VCaP (cell line): ENCODE data around the gene MAP3K20.

Experiments used
- H3K27ac ChIP-seq: fragments of 450-650 bp; 2 replicates; pipeline ENCODE4 v1.5.1; 2017
- TF ChIP-seq, protein P1 (sequence below): fragments of 450-650 bp; conservative IDR thresholded peaks from 2 replicates; pipeline ENCODE4 v1.5.1; 2017; ENCODE audit warnings: mild to moderate bottlenecking, moderate library complexity

MAP3K20 gene

DNA sequence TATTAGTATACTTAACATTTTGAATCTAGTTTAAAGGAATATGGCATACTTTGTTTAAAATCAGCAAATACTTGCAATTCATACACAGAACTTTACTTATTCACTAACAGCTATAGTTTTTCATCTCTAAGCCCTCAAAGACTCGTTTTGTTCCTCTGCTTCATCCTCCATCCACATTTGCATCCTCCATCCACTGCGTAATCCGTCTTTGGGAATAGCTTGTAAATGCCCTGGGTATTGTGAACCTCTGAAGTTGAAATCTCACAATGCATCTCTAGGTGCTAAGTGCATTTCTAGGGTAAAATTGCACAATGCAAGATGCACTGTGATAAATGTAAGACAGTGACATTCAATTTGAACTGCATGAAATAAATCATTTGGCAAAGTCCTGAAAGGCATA is 163.2 kb downstream of the MAP3K20 start:
- TF ChIP-seq, protein P1, sequence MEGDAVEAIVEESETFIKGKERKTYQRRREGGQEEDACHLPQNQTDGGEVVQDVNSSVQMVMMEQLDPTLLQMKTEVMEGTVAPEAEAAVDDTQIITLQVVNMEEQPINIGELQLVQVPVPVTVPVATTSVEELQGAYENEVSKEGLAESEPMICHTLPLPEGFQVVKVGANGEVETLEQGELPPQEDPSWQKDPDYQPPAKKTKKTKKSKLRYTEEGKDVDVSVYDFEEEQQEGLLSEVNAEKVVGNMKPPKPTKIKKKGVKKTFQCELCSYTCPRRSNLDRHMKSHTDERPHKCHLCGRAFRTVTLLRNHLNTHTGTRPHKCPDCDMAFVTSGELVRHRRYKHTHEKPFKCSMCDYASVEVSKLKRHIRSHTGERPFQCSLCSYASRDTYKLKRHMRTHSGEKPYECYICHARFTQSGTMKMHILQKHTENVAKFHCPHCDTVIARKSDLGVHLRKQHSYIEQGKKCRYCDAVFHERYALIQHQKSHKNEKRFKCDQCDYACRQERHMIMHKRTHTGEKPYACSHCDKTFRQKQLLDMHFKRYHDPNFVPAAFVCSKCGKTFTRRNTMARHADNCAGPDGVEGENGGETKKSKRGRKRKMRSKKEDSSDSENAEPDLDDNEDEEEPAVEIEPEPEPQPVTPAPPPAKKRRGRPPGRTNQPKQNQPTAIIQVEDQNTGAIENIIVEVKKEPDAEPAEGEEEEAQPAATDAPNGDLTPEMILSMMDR = no peak
- no peak overlapping the region for H3K27ac ChIP-seq

DNA sequence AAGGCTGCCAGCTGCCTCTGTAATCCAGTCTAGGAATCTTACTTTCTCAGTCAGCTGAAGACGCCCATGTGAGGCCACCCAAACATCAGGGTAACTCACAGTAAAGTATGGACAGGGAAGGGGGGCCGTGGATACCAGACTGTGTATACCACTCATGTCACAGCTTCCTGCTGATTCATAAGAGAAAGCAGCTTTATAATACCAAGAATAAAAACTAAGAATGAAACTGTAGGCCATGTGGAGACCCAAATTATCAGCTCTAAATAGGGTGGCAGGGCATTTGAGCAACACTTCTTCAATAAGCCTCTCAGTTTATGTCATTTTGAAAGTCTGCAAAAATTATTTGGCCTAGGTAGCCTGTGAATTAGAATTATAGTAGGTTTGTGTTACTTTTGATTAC is 164.0 kb downstream of the MAP3K20 start:
- TF ChIP-seq, protein P1 = no peak
- no peak overlapping the region for H3K27ac ChIP-seq

DNA sequence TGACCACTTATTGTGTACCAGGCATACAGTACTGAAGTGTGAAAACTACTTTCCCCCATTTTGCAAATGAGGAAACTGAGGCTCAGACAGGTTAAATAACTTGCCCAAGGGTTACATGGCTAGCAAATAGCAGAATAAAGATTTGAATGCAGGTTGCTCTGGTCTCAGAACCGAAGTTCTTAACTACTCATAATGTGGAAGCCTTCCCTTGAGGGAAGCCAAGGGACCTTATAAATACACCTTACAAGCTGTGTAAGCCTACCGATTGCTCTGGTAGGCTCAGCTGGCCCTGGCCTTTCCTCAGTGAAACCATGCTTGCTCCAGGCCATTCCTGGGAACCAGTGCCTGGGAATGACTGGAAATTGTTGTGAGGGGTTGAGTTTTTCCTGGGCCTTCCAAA is 164.4 kb downstream of the MAP3K20 start:
- no peak overlapping the region for H3K27ac ChIP-seq

DNA sequence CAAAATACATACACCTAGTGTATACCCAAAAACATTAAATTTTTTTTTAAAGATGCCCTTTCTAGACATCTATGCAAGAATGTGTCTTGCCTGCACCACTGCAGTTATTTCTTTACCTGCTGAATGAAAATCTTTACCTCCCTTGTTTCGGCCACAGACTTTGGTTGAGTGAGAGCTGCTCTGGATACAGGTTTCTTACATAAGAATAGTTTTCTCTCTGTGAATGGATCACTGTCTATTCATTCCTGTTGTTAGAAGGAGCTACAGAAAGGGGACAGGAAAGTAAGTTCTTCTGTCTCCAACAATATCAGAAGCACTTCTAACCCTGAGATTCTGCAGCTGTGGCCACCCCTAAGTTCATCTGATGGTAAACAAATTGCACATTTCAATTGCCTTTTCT is 166.0 kb downstream of the MAP3K20 start:
- H3K27ac ChIP-seq = no peak overlapping the region
- TF ChIP-seq, protein P1 = no peak

More for the DNA sequence above, 164.4 kb downstream of the MAP3K20 start:
- TF ChIP-seq, protein P1 = no peak

DNA sequence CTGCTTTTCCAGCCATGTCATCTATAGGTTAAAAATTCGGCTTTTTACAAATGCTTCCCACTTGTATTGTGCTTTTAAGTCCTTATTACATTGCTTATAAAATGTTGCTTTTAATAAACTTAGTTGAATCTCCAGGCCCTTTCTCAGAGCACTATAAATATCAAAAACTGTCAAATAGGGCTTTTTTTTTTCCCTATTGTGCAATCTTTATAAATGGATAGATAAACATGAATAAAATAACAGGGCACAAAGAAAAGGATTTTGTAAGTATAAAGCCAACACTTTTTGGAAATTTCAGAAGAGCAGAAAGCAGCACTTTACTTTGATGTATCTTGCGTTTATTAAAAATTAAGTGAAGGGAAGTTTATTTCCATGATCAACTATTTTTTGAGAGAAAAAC is 171.5 kb downstream of the MAP3K20 start:
- TF ChIP-seq, protein P1 = no peak
- no peak overlapping the region for H3K27ac ChIP-seq

DNA sequence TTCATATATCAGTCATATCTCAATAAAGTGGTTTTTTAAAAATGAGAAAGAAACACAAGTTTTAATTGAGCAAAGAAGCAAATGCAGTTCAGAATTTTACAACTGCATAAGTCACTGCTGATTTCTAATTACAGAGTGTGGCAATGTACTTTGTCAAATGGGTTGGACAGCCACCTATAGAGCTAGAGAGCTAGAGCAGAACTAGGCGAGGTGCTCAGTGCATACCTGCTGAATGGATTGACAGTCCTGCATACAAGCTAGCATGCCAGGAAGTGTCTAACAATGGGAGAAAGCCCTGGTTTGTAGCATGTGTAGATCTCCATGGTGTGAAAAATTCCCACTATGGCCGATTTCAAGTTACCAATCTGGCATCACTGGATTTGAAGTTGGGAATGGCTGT is 172.7 kb downstream of the MAP3K20 start:
- TF ChIP-seq, protein P1 = no peak
- H3K27ac ChIP-seq = no peak overlapping the region

DNA sequence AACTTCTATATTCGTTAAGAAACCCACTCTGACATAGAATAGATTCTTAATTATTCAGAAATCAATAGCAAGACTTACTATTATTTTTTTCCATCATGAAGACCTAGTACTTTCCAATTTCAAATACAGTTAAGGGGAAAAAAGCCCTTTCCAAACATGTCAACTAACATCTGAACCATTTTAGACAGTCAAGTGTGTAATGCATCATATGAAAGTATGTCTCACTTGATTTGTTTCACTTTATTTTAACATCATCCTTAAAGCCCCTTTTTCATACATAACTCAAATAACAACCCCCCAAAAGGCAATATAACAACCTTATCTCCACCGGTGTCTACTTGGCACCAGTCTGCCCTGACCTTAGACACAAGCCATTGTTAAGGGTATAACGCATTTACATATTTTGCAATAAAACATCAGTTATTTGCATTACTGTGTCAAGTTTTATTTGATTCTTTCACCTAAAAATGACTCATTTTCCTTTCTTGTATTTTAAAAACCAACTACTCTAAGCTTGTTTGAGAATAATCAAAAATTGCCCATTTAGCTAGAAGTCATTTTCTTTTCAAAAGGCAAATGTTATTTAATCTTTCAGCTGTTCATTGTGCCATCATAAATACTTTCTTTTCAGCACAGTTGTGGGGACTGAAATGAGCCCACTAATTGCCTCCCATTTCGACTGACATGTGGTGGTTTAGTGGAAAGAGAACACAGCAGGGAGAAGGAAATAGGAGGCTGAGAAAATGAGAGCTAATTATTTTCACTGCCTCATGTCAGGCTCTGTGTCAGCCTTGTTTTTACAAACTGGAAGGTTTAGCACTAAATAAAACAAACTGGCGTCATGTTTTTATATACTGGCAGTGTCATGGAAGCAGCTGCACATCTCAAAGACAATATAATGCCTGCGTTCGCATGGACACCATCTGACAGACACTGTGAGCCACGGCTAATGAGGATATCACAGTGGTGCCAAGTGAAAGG is 174.3 kb downstream of the MAP3K20 start:
- no peak overlapping the region for H3K27ac ChIP-seq
- TF ChIP-seq, protein P1 = no peak
